NCI-H1092 treated with DMSO at 0.1 percent for 48 hours (cell line): ENCODE results near the gene ABHD17B.

Experiments used
- DNase-seq: peaks from one replicate; lab custom pipeline; 2025; lab: John Stamatoyannopoulos, UW

Gene ABHD17B

GRCh38 chr9:71819115-71819739 lies 91.8 kb downstream of the ABHD17B start:
- peak; percentile 15 for DNase-seq

- no peak for DNase-seq
Measured at GRCh38 chr9:71816916-71817451, 94.0 kb downstream of the ABHD17B start.
